A549 (cell line): ENCODE measurements around the gene LIN37. TPM values are rescaled to one million over a fixed set of nuclear protein-coding genes. Genes with fewer than 3 reads are reported as not detected.

Source experiments
- ATAC-seq, 2 experiments: fragments of 200-7000 bp in 1 of 2; fragments of >200 bp in 1 of 2; cut with Nextera tagmentation in 1 of 2; cut with Tn5 transposase in 1 of 2; 3 replicates each; pipeline versions ENCODE4 v1.8.0 to v1.9.1; 2018 to 2020; ENCODE audit warnings: mild to moderate bottlenecking in 1 of 2, moderate library complexity in 1 of 2
- CTCF ChIA-PET: fragments of 300-600 bp; sonication (Branson Sonifier 250); formaldehyde crosslinking; extraction: SDS; loops from one replicate; lab custom pipeline; 2021; ENCODE audit warnings: antibody characterized with exemption, inconsistent platforms; lab: Yijun Ruan, JAX
- POLR2A ChIA-PET: fragments of 350-600 bp; formaldehyde crosslinking; extraction: SDS; loops from one replicate; lab custom pipeline; 2021; ENCODE audit warnings: antibody characterized with exemption, inconsistent platforms; lab: Yijun Ruan, JAX
- DNase-seq, 2 experiments: peaks; one replicate each; pipeline versions ENCODE4 v3.0.0 to v3.0.0-alpha.2; 2011 to 2016; ENCODE audit warnings: low read depth in 1 of 2, low spot score in 1 of 2
- FAIRE-seq: peaks from 2 replicates; lab custom pipeline; 2011; peaks lifted over from hg19 to GRCh38; lab: Jason Lieb, UNC
- H3K27ac ChIP-seq, 2 experiments: fragments of >200 bp; sonication (Bioruptor Twin); formaldehyde crosslinking; 3 replicates each; pipeline ENCODE4 v1.5.1; 2016 to 2017
- H3K4me1 ChIP-seq: fragments of >200 bp; sonication (Bioruptor Twin); formaldehyde crosslinking; 3 replicates; pipeline ENCODE4 v1.6.1; 2016
- H3K4me2 ChIP-seq: fragments of >200 bp; sonication (Bioruptor Twin); formaldehyde crosslinking; 3 replicates; pipeline ENCODE4 v1.6.1; 2016
- H3K4me3 ChIP-seq: fragments of >200 bp; sonication (Bioruptor Twin); formaldehyde crosslinking; 3 replicates; pipeline ENCODE4 v1.5.1; 2016
- H3K9me3 ChIP-seq: fragments of >200 bp; sonication (Bioruptor Twin); formaldehyde crosslinking; 3 replicates; pipeline ENCODE4 v1.6.1; 2016
- BCL3 ChIP-seq: fragments of >200 bp; sonication (Bioruptor Twin); formaldehyde crosslinking; IDR thresholded peaks from 3 replicates; pipeline ENCODE4 v1.6.1; 2016
- BHLHE40 ChIP-seq: IDR thresholded peaks from 2 replicates; pipeline ENCODE4 v1.6.1; 2012; ENCODE audit warnings: low read depth, low read length, inconsistent platforms
- CBX2 ChIP-seq: fragments of 200-600 bp; sonication (generic); IDR thresholded peaks from 2 replicates; pipeline ENCODE4 v1.6.1; 2016; ENCODE audit warnings: low read depth, mild to moderate bottlenecking, borderline replicate concordance
- CBX8 ChIP-seq: fragments of 200-600 bp; sonication (generic); IDR thresholded peaks from 2 replicates; pipeline ENCODE4 v1.6.1; 2016
- CHD2 ChIP-seq: fragments of 150-350 bp; IDR thresholded peaks from 2 replicates; pipeline ENCODE4 v1.6.1; 2014; ENCODE audit warnings: low read length; ENCODE audit not compliant: partially characterized antibody
- FOSL2 ChIP-seq, 2 experiments: fragments of 450-650 bp in 1 of 2; fragments of >200 bp in 1 of 2; sonication (Bioruptor Twin) in 1 of 2; formaldehyde crosslinking; IDR thresholded peaks; 2 replicates each; pipeline versions ENCODE4 v1.5.0 to v1.6.1; 2016 to 2020; ENCODE audit warnings: mild to moderate bottlenecking in 1 of 2, moderate library complexity in 1 of 2
- HES2 ChIP-seq: fragments of >200 bp; sonication (Bioruptor Twin); formaldehyde crosslinking; IDR thresholded peaks from 2 replicates; pipeline ENCODE4 v1.6.1; 2016
- JUN ChIP-seq, 2 experiments: fragments of >200 bp; sonication (Bioruptor Twin); formaldehyde crosslinking; IDR thresholded peaks; 2 replicates in 1 of 2; 3 replicates in 1 of 2; pipeline ENCODE4 v1.6.1; 2016 to 2017
- KDM1A ChIP-seq: fragments of 200-600 bp; sonication (generic); IDR thresholded peaks from 2 replicates; pipeline ENCODE4 v1.6.1; 2016; ENCODE audit warnings: low read depth, mild to moderate bottlenecking
- PBX3 ChIP-seq: IDR thresholded peaks from 2 replicates; pipeline ENCODE4 v1.6.1; 2012
- PHF8 ChIP-seq: fragments of 200-600 bp; sonication (generic); IDR thresholded peaks from 2 replicates; pipeline ENCODE4 v1.6.1; 2016; ENCODE audit warnings: low read depth, mild to moderate bottlenecking, antibody characterized with exemption, moderate library complexity, borderline replicate concordance
- POLR2A ChIP-seq: IDR thresholded peaks from 2 replicates; pipeline ENCODE4 v1.6.1; 2012; ENCODE audit warnings: mild to moderate bottlenecking, low read length
- RAD21 ChIP-seq, 2 experiments: fragments of >200 bp in 1 of 2; sonication (Bioruptor Twin) in 1 of 2; formaldehyde crosslinking in 1 of 2; IDR thresholded peaks in 1 of 2; conservative IDR thresholded peaks in 1 of 2; 2 replicates in 1 of 2; 3 replicates in 1 of 2; pipeline ENCODE4 v1.6.1; 2012 to 2018; ENCODE audit warnings: inconsistent platforms in 1 of 2
- RCOR1 ChIP-seq: fragments of 150-350 bp; IDR thresholded peaks from 2 replicates; pipeline ENCODE4 v1.6.1; 2014; ENCODE audit warnings: antibody characterized with exemption, low read length, low read depth
- RFX5 ChIP-seq: fragments of 450-650 bp; IDR thresholded peaks from 2 replicates; pipeline ENCODE4 v1.7.1; 2014; ENCODE audit warnings: antibody characterized with exemption, mild to moderate bottlenecking, moderate library complexity
- SMC3 ChIP-seq: fragments of >200 bp; sonication (Bioruptor Twin); formaldehyde crosslinking; IDR thresholded peaks from 3 replicates; pipeline ENCODE4 v1.6.1; 2018; ENCODE audit warnings: inconsistent platforms
- SREBF2 ChIP-seq: fragments of 450-650 bp; IDR thresholded peaks from 2 replicates; pipeline ENCODE4 v1.6.1; 2014; ENCODE audit warnings: mild to moderate bottlenecking, moderate library complexity
- ZC3H11A ChIP-seq: fragments of 450-650 bp; IDR thresholded peaks from 2 replicates; pipeline ENCODE4 v1.6.1; 2014; ENCODE audit warnings: antibody characterized with exemption, mild to moderate bottlenecking
- WGBS: methylation state at CpG from one replicate; pipeline ENCODE4 v1.1.6; 2017; ENCODE audit errors: missing lambda C conversion rate; 5-methylcytosine and 5-hydroxymethylcytosine counted together
- polyA plus RNA-seq, 4 experiments: library from polyadenylated mRNA; depleted of rRNA in 3 of 4; stranded (reverse); fragments of >200 nt; fragmentation: RNase III in 1 of 4; extraction: RNeasy Plus Mini Kit Qiagen cat#74134 plus additional on column Dnase treatment in 1 of 4; gene quantifications; 2 replicates in 3 of 4; 3 replicates in 1 of 4; pipeline ENCODE4 v1.2.3, GENCODE V29; 2011 to 2017
- TF ChIP-seq, protein P1 (sequence below): IDR thresholded peaks from 2 replicates; pipeline ENCODE4 v1.6.1; 2012
- TF ChIP-seq, protein P2 (sequence below): IDR thresholded peaks from 2 replicates; pipeline ENCODE4 v1.6.1; 2012; ENCODE audit warnings: low read depth, borderline replicate concordance
- TF ChIP-seq, protein P3 (sequence below): fragments of 150-350 bp; IDR thresholded peaks from 2 replicates; pipeline ENCODE4 v1.6.1; 2014; ENCODE audit warnings: low read depth, mild to moderate bottlenecking, low read length

The LIN37 gene
- polyA plus RNA-seq, 2 of the 4 experiments (the other 2 are of a cell fraction): 8.1 to 23.1 TPM

DNA sequence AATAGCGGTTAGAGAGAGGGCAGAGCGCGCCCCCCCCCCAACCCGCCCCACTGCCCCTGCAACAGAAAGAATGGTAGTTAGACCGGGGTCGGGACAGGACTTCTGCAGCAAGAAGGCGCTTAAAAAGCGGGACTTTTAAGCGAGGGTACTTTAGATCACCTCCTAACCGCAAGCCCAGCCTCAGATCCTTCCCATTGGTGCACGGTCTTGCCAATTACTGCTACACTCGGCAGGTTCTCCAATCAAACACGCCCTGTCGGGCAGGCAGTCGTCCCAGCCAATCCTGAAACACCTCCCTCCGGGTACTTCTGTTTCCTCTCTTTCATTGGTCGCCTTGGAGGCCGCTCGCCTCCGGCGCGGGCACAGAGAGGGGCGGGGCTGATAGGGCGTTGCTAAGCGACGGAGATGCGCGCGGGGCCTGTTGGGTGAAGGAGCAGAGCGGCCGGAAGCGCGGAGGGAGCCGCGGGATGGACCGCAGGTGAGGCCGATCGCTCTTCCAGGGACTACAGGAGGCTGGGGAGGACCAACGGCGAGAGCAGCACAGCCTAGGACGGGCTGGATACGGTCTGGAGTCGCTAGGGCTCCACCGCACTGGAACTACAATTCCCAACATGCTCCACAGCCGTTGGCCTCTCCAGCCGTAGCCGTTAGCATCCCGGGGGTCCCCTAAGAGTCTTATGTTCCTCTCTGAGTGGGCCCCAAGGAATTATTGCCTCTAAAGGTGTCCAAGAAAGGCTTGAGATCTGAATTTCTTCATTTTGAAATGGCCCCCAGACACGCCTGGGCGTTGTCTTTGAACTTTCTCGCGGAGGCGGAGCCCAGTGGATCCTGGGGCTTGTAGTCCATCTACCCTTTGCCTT, 9.6 kb downstream of the LIN37 start, which contains the start of gene PROSER3:
Gene PROSER3, plus strand, starts transcription at position 428 of the 860 bp plus-strand sequence. Its CDS starts 40 bp downstream, at position 468.
- Histone ChIP-seq H3K9me3 (no peaks in the 10 kb centered on the region), H3K4me3 (peak within 1 kb of the TSS; percentile 71)
- 1% methylated on average over 53 of the region's 53 CpGs for WGBS
- CTCF ChIA-PET: interaction anchor here (0.6 to 1.3 kb wide), 3 partner anchors 10 to 1717 kb away, joined by 3 to 6 read pairs (median 3); partner anchors contain the start of gene LIN37
- TF ChIP-seq ZC3H11A (no peak), RFX5 (peak; percentile 80), JUN (IDR thresholded peaks at IDR 0.05) (peak in 1 of 2 experiments; percentile 74; a peak in 3 of 5 replicates), KDM1A (no peak), PHF8 (peak; percentile 93), RAD21 (conservative IDR thresholded peaks at IDR 0.05 in 1 of 2, IDR thresholded peaks at IDR 0.05 in 1 of 2) (no peak), SMC3 (no peak), PBX3 (peak; percentile 99), CHD2 (peak; percentile 56), POLR2A (peak; percentile 89), BCL3 (peak; percentile 73; the same call in 1 of the 3 replicates), BHLHE40 (no peak), CBX2 (no peak), RCOR1 (0 out of 2 replicates have a peak, but pooled peaks have one; percentile 12), SREBF2 (peak; percentile 35; the same call in 1 of the 2 replicates)
- TF ChIP-seq, protein P1, sequence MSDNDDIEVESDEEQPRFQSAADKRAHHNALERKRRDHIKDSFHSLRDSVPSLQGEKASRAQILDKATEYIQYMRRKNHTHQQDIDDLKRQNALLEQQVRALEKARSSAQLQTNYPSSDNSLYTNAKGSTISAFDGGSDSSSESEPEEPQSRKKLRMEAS: no peak; the same call in 1 of the 2 replicates
- TF ChIP-seq, protein P2, sequence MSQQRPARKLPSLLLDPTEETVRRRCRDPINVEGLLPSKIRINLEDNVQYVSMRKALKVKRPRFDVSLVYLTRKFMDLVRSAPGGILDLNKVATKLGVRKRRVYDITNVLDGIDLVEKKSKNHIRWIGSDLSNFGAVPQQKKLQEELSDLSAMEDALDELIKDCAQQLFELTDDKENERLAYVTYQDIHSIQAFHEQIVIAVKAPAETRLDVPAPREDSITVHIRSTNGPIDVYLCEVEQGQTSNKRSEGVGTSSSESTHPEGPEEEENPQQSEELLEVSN: 0 out of 2 replicates have a peak, but pooled peaks have one; percentile 5
- TF ChIP-seq, protein P3, sequence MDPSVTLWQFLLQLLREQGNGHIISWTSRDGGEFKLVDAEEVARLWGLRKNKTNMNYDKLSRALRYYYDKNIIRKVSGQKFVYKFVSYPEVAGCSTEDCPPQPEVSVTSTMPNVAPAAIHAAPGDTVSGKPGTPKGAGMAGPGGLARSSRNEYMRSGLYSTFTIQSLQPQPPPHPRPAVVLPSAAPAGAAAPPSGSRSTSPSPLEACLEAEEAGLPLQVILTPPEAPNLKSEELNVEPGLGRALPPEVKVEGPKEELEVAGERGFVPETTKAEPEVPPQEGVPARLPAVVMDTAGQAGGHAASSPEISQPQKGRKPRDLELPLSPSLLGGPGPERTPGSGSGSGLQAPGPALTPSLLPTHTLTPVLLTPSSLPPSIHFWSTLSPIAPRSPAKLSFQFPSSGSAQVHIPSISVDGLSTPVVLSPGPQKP: peak; percentile 65; the same call in 1 of the 2 replicates
- TF ChIP-seq, all 56 proteins: peak for 11
- Histone ChIP-seq H3K27ac (peak within 1 kb of the TSS; percentile 87 to 93), H3K4me2 (peak within 1 kb of the TSS; percentile 89), H3K4me1 (peaks cover 25% of the 10 kb centered on the region)
- DNase-seq: peak; percentile 100
- POLR2A ChIA-PET: interaction anchor here (0.6 to 2.3 kb wide), 11 partner anchors 10 to 173 kb away, joined by 3 to 35 read pairs (median 4); partner anchors contain the start of genes LIN37, PSENEN and U2AF1L4
- FAIRE-seq: peak; percentile 100
- peak; percentile 91 to 98 for ATAC-seq

- no peak for DNase-seq
- ChIA-PET CTCF (interaction anchor here (1.0 to 2.4 kb wide), 5 partner anchors 14 to 173 kb away, joined by 3 to 8 read pairs (median 3); no protein-coding TSS in a partner anchor), POLR2A (no interaction called here)
- Histone ChIP-seq H3K9me3 (no peaks in the 10 kb centered on the region), H3K4me1 (peaks cover 25% of the 10 kb centered on the region), H3K4me3 (no peak overlapping the region), H3K4me2 (peak overlapping the region; percentile 86; the same call in 1 of the 3 replicates), H3K27ac (no peak overlapping the region)
- TF ChIP-seq KDM1A (no peak), FOSL2 (IDR thresholded peaks at IDR 0.05) (no peak), FOSL2 (CRISPR knock-in tag; IDR thresholded peaks at IDR 0.05) (no peak), CBX8 (no peak), HES2 (no peak)
- TF ChIP-seq, protein P2: no peak
- FAIRE-seq: no peak
- 97% methylated on average over 2 of the region's 2 CpGs for WGBS
- no peak for ATAC-seq
Measured at GRCh38 chr19:35759697-35760096, 11.3 kb downstream of the LIN37 start.
